Spleen (tissue), 7 donors: ENCODE measurements around the gene B3GALNT2.

Experiments
- CTCF ChIP-seq, 11 experiments: fragments of 200-600 bp in 7 of 11; fragments of 450-650 bp in 4 of 11; sonication (generic) in 4 of 11; IDR thresholded peaks in 8 of 11; conservative IDR thresholded peaks in 3 of 11; 1 replicate in 7 of 11; 2 replicates in 4 of 11; pipeline versions ENCODE4 v1.4.0 to v1.8.0; 2016 to 2021; ENCODE audit warnings: antibody characterized with exemption in 11 of 11, inconsistent platforms in 4 of 11, mild to moderate bottlenecking in 1 of 11
- POLR2A ChIP-seq, 3 donors: fragments of 450-650 bp; IDR thresholded peaks; one replicate each; pipeline ENCODE4 v1.5.1; 2017; ENCODE audit warnings: antibody characterized with exemption in 3 of 3, mild to moderate bottlenecking in 1 of 3
- POLR2AphosphoS5 ChIP-seq, 3 donors: sonication (generic); formaldehyde crosslinking; IDR thresholded peaks; one replicate each; pipeline ENCODE4 v1.5.1; 2017; ENCODE audit warnings: antibody characterized with exemption in 3 of 3
- donor health status: DM: no; HTN: no; CAD: no; lungs with moderate emphysema.
- donor health status: DM: no; HTN: no; CAD: no.
- donor health status: DM: no; HTN: no; CAD: no.

- TF ChIP-seq CTCF (IDR thresholded peaks at IDR 0.05 in 8 of 11, conservative IDR thresholded peaks at IDR 0.05 in 3 of 11) (no peak), POLR2AphosphoS5 (IDR thresholded peaks at IDR 0.05) (no peak), POLR2A (IDR thresholded peaks at IDR 0.05) (no peak)
Observed at GRCh38 chr1:235532360-235532759, 28.1 kb upstream of the B3GALNT2 start.
